Activated CD8-positive, alpha-beta memory T cell treated with anti-CD3 and anti-CD28 coated beads for 24 hours (primary cell): Measurements from ENCODE around the gene PDZD4.

Experiments
- DNase-seq: peaks from one replicate; pipeline ENCODE4 v3.0.0-alpha.2; 2020

Gene PDZD4

DNA sequence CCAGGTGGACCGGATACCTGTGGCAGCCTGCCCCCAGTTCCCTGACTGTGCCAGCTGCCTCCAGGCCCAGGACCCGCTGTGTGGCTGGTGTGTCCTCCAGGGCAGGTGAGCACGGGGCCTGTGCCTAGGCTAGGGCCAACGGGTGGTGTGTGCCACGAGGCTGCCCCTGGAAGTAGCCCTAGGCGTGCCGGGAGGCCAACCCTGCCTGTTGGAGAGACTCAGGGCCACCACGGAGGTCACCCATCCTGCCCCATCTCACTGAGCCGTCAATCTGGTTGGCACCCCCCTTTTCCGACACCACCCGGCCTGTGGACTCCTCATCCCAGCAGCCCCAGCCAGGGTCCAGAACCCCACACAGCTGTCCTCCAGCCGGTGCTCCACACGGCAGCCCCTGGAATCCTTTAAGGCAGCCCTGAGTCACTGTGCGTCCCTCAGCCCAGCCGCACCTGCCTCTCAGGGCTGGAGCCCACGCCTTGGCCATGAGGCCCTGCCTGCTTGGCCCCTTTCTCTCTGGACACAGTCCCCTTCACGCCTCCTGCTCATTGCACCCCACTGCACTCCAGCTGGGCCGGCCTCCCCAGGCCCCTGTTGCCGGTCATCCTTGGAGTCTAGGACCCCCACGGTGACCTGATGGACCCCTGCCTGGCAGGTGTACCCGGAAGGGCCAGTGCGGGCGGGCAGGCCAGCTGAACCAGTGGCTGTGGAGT is 61.0 kb downstream of the PDZD4 start:
- no peak for DNase-seq

DNA sequence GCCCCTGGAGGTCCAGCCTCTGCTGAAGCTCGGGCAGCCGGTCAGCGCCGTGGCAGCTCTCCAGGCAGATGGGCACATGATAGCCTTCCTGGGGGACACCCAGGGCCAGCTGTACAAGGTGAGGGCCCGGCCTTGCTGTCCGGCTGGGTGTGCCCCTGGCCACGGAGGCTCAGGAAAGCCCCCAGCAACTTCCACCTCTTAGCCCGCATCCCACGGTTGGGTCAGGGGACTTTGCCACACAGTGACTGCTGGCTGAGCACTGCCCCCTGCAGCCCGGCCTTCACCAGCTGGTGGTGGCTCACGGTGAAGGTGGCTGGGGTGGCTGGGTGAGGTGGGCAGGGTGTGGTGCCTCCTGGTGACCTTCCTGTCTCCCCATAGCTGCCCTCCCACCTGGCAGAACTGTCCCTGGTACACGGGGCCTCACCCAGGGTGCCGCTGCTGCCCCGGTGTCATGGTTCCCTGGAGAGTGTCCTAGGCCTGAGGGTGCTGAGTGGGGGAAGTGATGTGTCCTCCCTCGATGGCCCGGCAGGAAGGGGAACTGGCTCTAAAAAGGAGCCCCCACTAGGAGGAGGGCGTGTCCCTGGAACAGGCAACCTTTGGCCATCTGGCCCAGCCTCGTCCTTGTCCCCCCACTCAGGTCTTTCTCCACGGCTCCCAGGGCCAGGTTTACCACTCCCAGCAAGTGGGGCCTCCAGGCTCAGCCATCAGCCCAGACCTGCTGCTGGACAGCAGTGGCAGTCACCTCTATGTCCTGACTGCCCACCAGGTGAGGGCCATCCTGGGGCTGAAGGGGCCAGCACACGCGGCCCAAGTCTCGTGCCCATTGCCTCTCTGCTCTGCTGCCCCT is 61.8 kb downstream of the PDZD4 start:
- DNase-seq, result no peak

GRCh38 chrX:153767674-153768055 is 62.7 kb downstream of the PDZD4 start:
- DNase-seq, result no peak

DNA sequence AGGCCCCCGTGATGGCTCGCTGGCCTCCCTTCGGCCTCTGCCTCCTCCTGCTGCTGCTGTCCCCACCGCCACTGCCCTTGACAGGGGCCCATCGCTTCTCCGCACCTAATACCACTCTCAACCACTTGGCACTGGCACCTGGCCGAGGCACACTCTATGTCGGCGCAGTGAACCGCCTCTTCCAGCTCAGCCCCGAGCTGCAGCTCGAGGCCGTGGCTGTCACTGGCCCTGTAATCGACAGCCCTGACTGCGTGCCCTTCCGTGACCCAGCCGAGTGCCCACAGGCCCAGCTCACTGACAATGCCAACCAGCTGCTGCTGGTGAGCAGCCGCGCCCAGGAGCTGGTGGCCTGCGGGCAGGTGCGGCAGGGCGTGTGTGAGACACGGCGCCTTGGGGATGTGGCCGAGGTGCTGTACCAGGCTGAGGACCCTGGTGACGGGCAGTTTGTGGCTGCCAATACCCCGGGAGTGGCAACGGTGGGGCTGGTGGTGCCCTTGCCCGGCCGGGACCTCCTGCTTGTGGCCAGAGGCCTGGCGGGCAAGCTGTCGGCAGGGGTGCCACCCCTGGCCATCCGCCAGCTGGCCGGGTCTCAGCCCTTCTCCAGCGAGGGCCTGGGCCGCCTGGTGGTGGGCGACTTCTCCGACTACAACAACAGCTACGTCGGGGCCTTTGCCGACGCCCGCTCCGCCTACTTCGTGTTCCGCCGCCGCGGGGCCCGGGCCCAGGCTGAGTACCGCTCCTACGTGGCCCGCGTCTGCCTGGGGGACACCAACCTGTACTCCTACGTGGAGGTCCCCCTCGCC is 63.3 kb downstream of the PDZD4 start:
- DNase-seq, result no peak

DNA sequence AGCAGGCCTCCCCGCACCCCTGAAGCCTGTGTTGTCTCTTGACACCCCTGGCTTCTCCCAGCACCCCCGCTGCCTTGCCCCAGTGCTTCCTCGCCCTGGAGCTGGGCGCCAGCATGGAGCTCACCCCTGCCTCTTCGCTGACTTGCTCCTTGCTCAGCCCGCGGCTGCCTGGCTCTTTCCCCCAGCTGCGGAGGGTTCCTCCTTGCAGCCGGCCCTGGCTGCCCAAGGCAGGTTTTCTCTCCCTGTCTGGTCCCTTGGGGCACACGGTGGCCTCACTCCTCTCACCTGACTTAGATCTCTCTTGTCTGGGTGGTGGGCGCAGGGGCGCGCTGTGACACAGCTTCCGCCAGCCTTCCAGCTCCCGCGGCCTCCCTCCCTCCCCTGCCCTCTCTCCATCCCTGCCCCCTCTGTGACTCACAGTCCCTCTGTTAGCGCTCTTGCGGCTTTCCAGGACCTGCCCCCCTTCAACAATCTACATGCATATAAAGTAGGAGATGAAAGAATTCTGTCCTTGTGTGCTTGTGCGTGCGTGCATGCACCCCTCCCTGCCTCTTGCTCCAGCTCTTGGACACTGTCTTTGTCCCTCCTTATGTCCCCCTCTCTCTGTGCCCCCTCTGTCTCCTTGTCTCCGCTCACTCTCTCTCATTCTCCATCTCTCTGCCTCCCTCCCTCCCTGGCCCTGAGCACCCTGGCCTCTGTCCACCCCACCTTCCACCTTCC is 64.1 kb downstream of the PDZD4 start:
- no peak for DNase-seq

DNA sequence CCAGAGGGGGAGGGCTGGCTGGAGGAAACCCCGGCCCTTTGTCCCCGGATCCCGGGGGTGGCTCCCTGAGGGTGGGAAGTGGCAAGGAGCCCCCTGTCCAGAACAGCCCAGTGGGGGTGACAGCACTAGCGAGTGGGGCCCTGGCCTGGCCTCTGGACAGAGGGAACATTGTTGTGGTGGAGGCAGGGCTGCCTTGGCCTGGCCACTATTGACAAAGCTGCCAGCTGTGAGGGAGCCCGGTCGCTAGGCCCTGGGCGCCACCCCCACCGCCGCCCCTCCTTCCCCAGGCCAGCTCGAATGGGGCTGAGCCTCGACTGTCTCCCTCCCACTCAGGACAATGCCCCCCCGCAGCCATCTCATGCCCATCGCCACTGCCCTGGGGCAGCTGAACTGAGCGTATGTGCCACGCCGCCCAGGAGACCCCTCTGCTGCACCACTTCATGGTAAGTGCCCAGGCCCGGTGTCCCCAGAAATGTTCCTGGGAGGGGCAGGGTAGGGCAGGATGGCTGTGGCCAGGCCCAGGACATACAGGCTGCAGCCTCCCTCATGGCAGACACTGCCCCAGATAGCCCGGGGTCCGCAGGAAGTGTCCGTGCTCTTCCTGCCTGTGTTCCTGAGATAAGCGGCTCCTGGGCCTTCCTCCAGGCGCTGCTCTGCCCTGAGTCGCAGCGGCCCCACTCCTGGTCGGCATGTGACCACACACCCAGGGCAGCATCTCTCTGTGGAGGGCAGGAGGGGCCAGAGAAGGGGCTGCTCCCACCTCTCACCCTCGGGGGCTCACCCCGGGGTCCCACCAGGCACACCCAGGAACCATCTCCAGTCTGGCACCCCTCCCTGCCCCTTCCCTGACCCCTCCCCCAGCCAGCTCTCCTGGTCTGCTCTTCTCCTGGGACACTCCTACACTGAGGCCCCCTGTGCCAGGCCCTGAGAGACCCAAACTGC is 64.9 kb downstream of the PDZD4 start:
- no peak for DNase-seq

DNA sequence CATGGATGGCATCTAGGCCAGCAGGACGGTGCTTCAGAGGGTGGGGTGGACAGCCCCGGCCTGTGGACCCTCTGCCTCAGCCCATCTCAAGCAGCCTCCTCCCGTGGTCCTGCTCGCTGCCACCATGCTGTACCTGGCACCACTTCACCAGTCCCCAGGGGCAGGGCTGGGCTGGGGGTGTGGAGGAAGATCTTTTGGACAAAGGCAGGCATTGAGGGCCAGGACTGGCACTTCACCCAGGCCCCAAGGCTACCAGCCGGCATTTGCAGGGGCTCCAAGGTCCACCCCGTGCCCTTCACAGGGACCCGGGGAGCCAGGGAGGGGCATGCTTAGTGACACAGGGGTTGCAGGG is 65.6 kb downstream of the PDZD4 start:
- DNase-seq, result no peak

- DNase-seq, result peak; percentile 92
Observed at GRCh38 chrX:153763989-153764755, 66.2 kb downstream of the PDZD4 start, which contains the start of gene PLXNB3. Gene PLXNB3 (plus strand): TSS chrX:153764249. CDS start chrX:153765536, 1,287 bp downstream.

GRCh38 chrX:153763298-153763932 is 66.9 kb downstream of the PDZD4 start:
- DNase-seq, result no peak

DNA sequence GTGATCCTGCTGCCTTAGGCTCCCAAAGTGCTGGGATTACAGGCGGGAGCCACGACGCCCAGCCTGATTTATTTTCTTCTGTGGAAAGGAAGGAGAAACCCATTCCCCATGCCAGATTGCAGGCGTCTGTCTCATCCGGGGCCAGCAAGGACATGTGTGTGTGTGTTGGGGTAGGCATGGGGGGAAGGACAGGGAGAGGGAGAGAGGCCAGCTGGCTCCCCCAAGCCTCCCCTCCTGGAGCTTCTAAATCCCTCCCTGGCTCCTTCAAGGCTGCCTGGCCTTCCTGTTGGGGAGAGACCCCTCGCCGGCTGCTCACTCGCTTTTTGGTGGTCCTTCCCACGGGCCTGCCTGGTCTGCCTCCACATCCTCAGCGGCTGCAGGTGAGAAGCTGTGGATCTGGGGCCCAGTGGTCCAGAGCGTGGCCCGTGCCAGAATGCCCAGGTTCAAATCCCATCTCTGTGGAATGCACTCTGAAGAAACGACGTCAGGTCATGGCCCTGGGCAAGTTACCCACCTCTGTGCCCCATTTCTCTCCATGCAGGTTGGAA is 67.6 kb downstream of the PDZD4 start:
- no peak for DNase-seq

DNA sequence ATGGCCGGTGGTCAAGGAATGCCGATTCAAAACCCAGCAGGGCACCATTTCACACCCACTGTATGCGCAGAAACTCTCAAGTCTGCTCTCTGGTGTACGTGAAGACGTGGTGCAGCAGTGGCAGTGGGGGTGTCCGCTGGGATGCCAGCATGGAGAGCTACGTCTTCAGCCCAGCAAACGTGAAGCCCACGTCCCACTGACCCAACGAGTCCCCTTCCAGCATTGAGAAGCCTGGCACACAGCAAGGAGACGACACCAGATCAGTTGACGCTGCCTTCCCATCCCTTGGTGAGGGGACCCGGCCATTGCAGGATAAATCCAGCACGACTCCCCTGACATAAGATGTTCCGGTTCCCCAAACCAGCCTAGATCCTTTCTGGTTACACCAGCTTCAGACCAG is 68.5 kb downstream of the PDZD4 start:
- no peak for DNase-seq

- no peak for DNase-seq
Observed at GRCh38 chrX:153755136-153755535, 75.2 kb downstream of the PDZD4 start.
